GM19463 (cell line): ENCODE data around the gene VPS9D1.
"Not testable (repeated sequence)": the region's sequence is repeated elsewhere in the genome, so short reads cannot be mapped to it uniquely, and the experiment has no call there.

Experiments
- ATAC-seq: cut with Tn5 transposase; IDR thresholded peaks from one replicate; pipeline ENCODE4 v1.9.1; 2021; ENCODE audit warnings: mild to moderate bottlenecking, moderate library complexity; ENCODE audit not compliant: unreplicated experiment

VPS9D1 gene

DNA sequence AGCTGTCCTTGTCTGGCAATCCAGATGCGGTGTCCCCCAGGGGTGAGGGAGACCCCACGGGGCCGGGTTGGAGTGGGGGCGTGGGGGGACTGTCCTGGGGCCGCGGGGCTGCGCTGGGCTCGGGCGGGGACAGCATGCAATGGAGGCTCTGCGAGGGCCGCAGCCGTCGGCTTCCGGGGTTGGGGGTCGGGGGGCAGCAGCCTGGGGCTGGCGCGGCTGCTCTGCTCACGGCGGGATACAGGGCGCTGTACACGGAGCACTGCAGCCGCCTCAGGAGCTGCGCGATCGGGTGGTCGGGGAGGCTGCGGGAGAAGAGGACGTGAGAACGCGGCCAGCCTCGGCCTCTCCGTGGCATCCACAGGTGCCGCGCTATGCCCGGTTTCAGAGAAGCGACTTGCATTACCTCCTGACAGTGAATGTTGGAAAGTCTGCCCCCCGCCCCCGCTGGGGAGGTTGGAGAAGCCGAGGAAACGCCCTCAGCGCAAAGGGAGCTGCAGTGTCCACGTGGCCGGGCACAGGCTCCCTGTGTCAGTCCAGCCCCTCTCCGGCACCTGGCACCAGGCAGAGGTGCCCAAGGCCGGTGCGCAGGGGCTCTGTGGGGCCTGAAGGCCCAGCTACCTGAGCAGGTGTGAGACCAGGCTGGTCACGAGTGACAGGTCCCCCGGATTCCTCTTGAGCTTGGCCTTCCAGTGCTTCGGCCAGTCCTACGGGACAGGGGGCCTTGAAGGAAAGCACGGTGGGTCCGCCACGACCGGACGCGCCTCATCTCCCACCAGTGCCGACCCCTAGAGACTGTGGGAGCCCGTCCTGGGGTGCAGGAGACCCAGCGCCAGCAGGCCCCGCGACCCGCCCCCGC, 9.8 kb downstream of the VPS9D1 start:
- no peak for ATAC-seq

GRCh38 chr16:89709716-89710432, 10.8 kb downstream of the VPS9D1 start:
- no peak for ATAC-seq

GRCh38 chr16:89709166-89709565, 11.5 kb downstream of the VPS9D1 start:
- ATAC-seq, result no peak

DNA sequence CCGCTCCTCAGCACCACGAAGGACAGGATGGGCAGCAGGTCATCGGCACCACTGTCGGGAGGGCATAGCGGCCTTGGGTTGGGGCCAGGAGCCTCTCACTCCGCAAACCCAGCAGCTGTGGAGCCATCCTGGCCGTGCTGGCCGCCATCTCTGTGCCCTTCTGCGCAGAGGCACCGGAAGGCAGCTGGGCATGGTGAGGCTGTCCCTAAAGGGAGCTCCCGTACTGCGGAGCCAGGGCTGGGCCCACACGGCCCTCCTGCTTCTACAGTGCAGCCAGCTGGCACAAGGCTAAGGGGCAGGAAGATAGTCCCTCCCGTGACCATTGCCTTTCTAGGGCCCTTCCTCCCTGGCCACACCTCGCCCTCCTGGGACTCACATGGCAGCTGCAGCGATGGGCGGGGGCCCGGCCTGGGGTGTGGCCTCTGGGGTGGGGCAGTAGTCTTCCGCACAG, 12.2 kb downstream of the VPS9D1 start:
- no peak for ATAC-seq

GRCh38 chr16:89707695-89708094, 13.0 kb downstream of the VPS9D1 start:
- ATAC-seq, result no peak

DNA sequence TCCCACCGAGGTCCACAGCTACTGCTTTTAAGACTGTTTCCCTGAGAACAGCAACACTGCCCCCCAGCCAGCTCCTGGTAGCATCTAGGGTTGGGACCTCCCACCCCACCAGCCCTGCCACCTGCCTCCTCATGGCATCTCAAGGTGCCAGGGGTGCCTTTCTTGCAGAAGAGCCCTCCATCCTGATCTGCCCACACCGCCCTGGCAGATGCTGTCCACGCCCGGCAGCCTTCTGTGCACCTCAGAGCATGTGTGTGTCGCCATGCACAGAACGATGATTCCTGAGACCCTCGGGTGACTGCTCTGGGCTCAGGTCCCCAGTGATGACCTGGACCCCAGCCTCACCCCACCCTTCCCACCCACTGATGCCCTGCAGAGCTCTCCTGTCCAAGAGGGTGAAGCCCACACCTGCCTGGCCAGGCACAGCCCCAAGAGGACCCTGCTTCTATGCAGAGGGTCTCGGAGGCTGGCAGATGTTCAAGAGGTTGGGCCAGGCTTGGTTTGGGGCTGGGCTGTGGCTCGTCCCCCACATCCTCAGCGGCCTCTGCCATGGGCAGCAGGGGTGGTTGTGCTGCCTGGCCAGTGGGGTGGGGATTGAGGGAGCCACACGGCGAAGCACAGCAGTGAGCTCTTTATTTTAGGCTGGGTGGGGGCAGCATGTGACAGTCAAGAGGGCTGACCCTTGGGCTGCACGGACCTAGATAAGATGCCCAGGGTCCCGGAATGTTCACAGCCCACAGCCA, 14.0 kb downstream of the VPS9D1 start:
- no peak for ATAC-seq

GRCh38 chr16:89705006-89705405, 15.7 kb downstream of the VPS9D1 start:
- no peak for ATAC-seq

GRCh38 chr16:89704281-89704680, 16.4 kb downstream of the VPS9D1 start:
- ATAC-seq, result no peak

- ATAC-seq, result peak; percentile 63
Measured at GRCh38 chr16:89701425-89702406, 19.0 kb downstream of the VPS9D1 start, which contains the start of gene SPATA2L. SPATA2L (minus strand) TSS chr16:89701705; CDS start chr16:89701232, 473 bp downstream.

- no peak for ATAC-seq
Measured at GRCh38 chr16:89700649-89701424, 19.9 kb downstream of the VPS9D1 start.

DNA sequence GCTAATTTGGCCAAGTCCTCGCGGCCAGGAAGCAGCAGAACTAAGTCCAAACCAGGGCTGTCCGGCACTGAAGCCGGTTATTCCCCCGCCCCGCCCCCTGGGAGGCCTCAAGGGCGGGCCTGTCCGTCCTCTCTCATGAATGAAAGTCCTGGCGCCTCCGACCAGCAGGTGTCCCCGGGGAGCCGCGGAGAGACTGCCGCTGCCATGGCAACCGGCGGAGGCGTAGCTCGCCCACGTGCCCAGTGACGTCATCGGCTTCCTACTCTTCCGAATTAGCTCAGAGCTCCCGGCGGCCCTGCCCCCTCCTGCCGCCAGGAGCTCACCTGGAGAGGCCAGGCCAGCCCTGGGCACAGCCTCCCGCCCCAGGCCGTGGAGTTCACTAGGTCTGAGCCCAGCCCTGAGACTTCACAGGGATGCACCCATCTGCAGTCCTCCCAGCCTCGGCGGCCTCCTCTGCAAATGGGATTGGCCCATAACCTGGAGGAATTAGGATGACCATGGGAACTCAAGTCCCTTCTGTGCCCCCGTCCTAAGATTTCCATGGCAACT, 20.5 kb downstream of the VPS9D1 start:
- ATAC-seq, result peak; percentile 39

- not testable (repeated sequence) for ATAC-seq
Measured at GRCh38 chr16:89699629-89700099, 21.0 kb downstream of the VPS9D1 start.

- not testable (repeated sequence) for ATAC-seq
Measured at GRCh38 chr16:89698717-89699116, 22.0 kb downstream of the VPS9D1 start.

DNA sequence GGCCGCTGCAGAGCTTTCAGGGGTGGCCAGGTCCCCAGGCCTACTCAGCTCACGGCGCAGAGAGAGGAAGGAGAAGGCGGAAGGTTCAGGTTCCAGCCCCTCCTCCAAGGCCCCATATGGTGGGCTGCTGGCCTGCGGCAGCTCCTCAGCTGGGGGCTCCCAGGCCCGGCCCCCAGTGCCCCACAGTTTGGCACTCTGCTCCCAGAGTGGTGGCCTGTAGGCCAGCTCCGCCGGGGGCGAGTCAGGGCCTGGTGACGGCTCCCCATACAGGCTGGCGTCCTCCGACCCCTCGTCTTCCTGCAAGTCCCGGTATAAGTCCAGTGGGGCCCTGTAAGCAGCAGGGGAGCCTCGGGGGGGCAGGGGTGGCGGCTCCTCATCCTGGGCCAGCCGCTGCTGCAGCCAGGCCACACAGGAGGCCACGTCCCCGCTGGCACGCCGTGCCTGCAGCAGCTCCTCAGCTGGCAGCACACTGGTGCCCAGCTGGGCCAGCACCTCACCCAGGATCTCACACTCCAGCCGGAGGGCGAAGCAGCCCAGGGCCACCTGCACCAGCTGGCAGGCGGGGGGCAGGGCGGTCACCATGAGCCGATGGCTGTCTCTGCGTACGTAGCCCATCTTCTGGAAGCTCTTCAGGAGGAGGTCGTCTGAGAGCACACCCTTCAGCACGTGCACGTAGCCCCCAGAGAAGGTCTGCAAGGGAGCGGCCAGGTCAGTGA, 22.9 kb downstream of the VPS9D1 start:
- no peak for ATAC-seq

DNA sequence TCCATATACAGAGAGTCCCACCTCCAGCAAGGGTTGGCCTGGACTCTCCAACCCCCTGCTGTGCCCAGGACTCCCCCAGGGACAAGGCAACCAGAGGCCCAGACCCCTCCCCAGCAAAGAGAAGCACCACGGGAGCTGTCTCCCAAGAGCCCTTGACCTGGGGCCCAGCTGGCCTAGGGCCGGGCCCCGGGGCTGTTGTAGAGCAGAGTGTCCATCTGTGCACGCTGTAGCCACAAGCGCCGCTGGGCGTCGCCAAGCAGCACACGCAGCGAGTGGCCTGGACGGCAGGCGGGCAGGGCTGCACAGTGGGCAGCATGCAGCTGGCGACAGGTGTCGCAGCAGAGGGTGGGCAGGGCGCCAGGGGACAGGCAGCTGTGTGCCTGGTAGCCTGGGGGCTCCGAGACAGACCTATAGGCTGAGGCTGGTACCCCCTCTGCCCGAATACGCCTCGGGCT, 23.5 kb downstream of the VPS9D1 start:
- ATAC-seq, result no peak

DNA sequence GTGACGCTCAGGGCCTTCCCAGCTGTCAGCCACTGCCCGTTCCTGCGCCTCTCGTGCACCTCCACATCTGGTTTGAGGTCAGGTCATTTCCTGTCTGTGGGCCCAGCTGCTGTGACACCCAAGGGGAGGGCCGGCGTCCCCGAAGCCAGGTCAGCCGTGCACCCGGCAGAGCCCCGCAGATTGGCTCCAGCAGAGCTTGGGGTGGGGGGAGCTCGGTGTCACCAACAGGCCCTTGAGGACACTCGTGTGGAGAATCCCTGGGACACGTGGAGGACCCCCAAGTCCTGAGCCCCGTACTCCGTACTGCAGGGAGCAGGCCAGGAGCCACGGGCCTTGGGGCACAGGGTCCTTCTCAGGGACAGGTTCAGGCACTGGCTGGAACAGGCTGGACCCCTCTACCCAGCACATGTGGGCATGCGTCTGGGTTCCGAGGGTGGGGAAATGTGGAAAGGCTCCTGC, 24.0 kb downstream of the VPS9D1 start:
- ATAC-seq, result no peak

DNA sequence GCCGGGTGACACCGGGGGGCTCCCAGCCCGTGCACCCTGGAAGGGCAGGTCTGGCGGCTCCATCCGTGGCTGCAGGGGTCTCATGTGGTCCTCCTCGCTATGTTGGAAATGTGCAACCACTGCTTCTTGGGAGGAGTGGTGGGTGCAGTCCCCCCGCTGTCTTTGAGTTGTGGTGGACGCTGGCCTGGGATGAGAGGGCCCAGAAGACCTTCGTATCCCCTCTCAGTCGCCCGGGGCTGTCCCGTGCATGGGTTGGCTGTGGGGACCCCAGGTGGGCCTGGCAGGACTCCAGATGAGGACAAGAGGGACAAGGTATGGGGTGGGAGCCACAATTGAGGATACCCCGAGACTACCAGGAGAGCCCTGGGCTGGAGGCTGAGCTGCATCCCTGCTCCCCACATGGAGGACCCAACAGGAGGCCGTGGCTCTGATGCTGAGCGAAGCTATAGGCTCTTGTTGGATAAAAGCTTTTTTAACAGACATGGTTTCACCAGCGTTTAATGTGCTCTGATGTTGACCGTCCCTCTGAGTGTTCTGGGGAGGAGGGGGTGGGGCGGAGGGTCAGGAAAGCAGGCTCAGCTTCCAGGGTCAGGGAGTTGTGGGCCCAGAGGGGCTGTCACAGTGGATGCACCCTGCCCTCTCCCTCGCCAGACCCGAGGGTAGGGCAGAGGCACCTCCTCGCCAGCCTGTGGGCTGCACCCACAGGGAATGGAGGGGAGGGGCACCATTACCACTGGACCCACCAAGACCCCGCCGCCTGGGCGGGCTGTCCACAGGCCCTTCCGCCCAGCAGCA, 24.6 kb downstream of the VPS9D1 start:
- ATAC-seq, result no peak
